HEK293 (cell line): ENCODE data around the gene CDK5.

Experiments
- CTCF ChIA-PET: fragments of 350-600 bp; formaldehyde crosslinking; extraction: SDS; loops from one replicate; lab custom pipeline; 2021; ENCODE audit warnings: antibody characterized with exemption; lab: Yijun Ruan, JAX
- POLR2A ChIA-PET: fragments of 300-600 bp; formaldehyde crosslinking; extraction: SDS; loops from one replicate; lab custom pipeline; 2020; ENCODE audit warnings: antibody characterized with exemption, inconsistent platforms; lab: Yijun Ruan, JAX
- H3K27ac ChIP-seq: fragments of 200-500 bp; sonication (Bioruptor generic); 2 replicates; pipeline ENCODE4 v1.5.1; 2014; ENCODE audit warnings: low read depth, low read length, control low read depth, inconsistent platforms; ENCODE audit errors: extremely low read depth
- H3K36me3 ChIP-seq, 2 experiments: fragments of 200-500 bp in 1 of 2; sonication (Bioruptor generic) in 1 of 2; 1 replicate in 1 of 2; 2 replicates in 1 of 2; pipeline ENCODE4 v1.5.1; 2014 to 2017; ENCODE audit warnings: inconsistent platforms in 2 of 2, low read length in 2 of 2; ENCODE audit not compliant: control insufficient read depth in 2 of 2, insufficient read depth in 1 of 2
- H3K4me1 ChIP-seq: fragments of 200-500 bp; sonication (Bioruptor generic); 2 replicates; pipeline ENCODE4 v1.5.1; 2014; ENCODE audit warnings: mild to moderate bottlenecking, low read length, inconsistent platforms; ENCODE audit not compliant: control insufficient read depth, insufficient read depth
- H3K4me3 ChIP-seq: 2 replicates; pipeline ENCODE4 v1.5.1; 2011; ENCODE audit warnings: low read depth, mild to moderate bottlenecking, control low read depth, low read length, moderate library complexity
- H3K9me3 ChIP-seq: fragments of 200-500 bp; sonication (Bioruptor generic); 2 replicates; pipeline ENCODE4 v1.5.1; 2014; ENCODE audit warnings: low read depth, low read length, inconsistent platforms; ENCODE audit not compliant: control insufficient read depth, insufficient read depth
- HIC1 ChIP-seq: fragments of 450-650 bp; formaldehyde crosslinking; IDR thresholded peaks from 2 replicates; pipeline ENCODE4 v1.5.1; 2016; ENCODE audit warnings: missing biosample characterization, missing genetic modification characterization
- INSM2 ChIP-seq: fragments of 450-650 bp; formaldehyde crosslinking; IDR thresholded peaks from 2 replicates; pipeline ENCODE4 v1.5.1; 2016; ENCODE audit warnings: missing biosample characterization, missing genetic modification characterization
- KLF9 ChIP-seq: fragments of 450-650 bp; formaldehyde crosslinking; IDR thresholded peaks from 2 replicates; pipeline ENCODE4 v1.5.1; 2016; ENCODE audit warnings: missing biosample characterization, missing genetic modification characterization, low read depth
- SCRT1 ChIP-seq: fragments of 450-650 bp; formaldehyde crosslinking; IDR thresholded peaks from 2 replicates; pipeline ENCODE4 v1.5.1; 2016; ENCODE audit warnings: missing biosample characterization, missing genetic modification characterization, borderline replicate concordance
- SCRT2 ChIP-seq: fragments of 450-650 bp; formaldehyde crosslinking; IDR thresholded peaks from 2 replicates; pipeline ENCODE4 v1.5.1; 2016; ENCODE audit warnings: missing biosample characterization, missing genetic modification characterization
- ZBTB11 ChIP-seq: fragments of 450-650 bp; formaldehyde crosslinking; conservative IDR thresholded peaks from 2 replicates; pipeline ENCODE4 v1.5.1; 2016; ENCODE audit warnings: low read depth, missing biosample characterization, missing genetic modification characterization
- ZBTB6 ChIP-seq: fragments of 450-650 bp; formaldehyde crosslinking; IDR thresholded peaks from 2 replicates; pipeline ENCODE4 v1.5.1; 2017; ENCODE audit warnings: missing biosample characterization, missing genetic modification characterization
- ZNF112 ChIP-seq: fragments of 450-650 bp; formaldehyde crosslinking; IDR thresholded peaks from 2 replicates; pipeline ENCODE4 v1.5.0; 2017; ENCODE audit warnings: missing biosample characterization, missing genetic modification characterization
- ZNF221 ChIP-seq: fragments of 450-650 bp; formaldehyde crosslinking; IDR thresholded peaks from 2 replicates; pipeline ENCODE4 v1.5.1; 2017; ENCODE audit warnings: missing biosample characterization, missing genetic modification characterization, borderline replicate concordance
- ZNF24 ChIP-seq: fragments of 450-650 bp; formaldehyde crosslinking; IDR thresholded peaks from 2 replicates; pipeline ENCODE4 v1.5.1; 2016; ENCODE audit warnings: missing biosample characterization, missing genetic modification characterization
- ZNF404 ChIP-seq: fragments of 450-650 bp; formaldehyde crosslinking; IDR thresholded peaks from 2 replicates; pipeline ENCODE4 v1.5.1; 2017; ENCODE audit warnings: missing biosample characterization, missing genetic modification characterization
- ZNF423 ChIP-seq: fragments of 450-650 bp; formaldehyde crosslinking; IDR thresholded peaks from 2 replicates; pipeline ENCODE4 v1.5.1; 2016; ENCODE audit warnings: missing biosample characterization, missing genetic modification characterization
- ZNF433 ChIP-seq: fragments of 450-650 bp; formaldehyde crosslinking; IDR thresholded peaks from 2 replicates; pipeline ENCODE4 v1.5.1; 2016; ENCODE audit warnings: missing biosample characterization, missing genetic modification characterization, low read depth
- ZNF600 ChIP-seq: fragments of 450-650 bp; formaldehyde crosslinking; IDR thresholded peaks from 2 replicates; pipeline ENCODE4 v1.5.1; 2016; ENCODE audit warnings: missing biosample characterization, missing genetic modification characterization
- ZNF629 ChIP-seq: fragments of 450-650 bp; formaldehyde crosslinking; IDR thresholded peaks from 2 replicates; pipeline ENCODE4 v1.5.1; 2017; ENCODE audit warnings: missing biosample characterization, missing genetic modification characterization
- ZNF704 ChIP-seq: fragments of 450-650 bp; formaldehyde crosslinking; IDR thresholded peaks from 2 replicates; pipeline ENCODE4 v1.5.1; 2016; ENCODE audit warnings: missing biosample characterization, missing genetic modification characterization
- ZNF791 ChIP-seq: fragments of 450-650 bp; formaldehyde crosslinking; IDR thresholded peaks from 2 replicates; pipeline ENCODE4 v1.5.1; 2016; ENCODE audit warnings: missing biosample characterization, missing genetic modification characterization
- ZNF837 ChIP-seq: fragments of 450-650 bp; formaldehyde crosslinking; IDR thresholded peaks from 2 replicates; pipeline ENCODE4 v1.5.1; 2016; ENCODE audit warnings: missing biosample characterization, missing genetic modification characterization

Gene CDK5

GRCh38 chr7:151078233-151079040, 20.7 kb upstream of the CDK5 start (continued):
- TF ChIP-seq ZNF423 = peak; percentile 54
- TF ChIP-seq ZBTB11 (tag by site-specific recombination) = no peak
- TF ChIP-seq ZNF112 = no peak
- no peak for TF ChIP-seq ZNF221 (tag by site-specific recombination)
- no peak for TF ChIP-seq ZNF433 (tag by site-specific recombination)
- TF ChIP-seq ZNF791 (tag by site-specific recombination) = no peak

- H3K4me1 ChIP-seq = peaks cover 7% of the 10 kb centered on the region; the same call in 1 of the 2 replicates
- TF ChIP-seq ZNF600 (tag by site-specific recombination) (0 out of 2 replicates have a peak, but pooled peaks have one; percentile 12), ZNF837 (tag by site-specific recombination) (no peak), ZNF404 (tag by site-specific recombination) (no peak), ZNF704 (no peak), KLF9 (tag by site-specific recombination) (no peak), ZNF629 (tag by site-specific recombination) (0 out of 2 replicates have a peak, but pooled peaks have one; percentile 29), SCRT2 (tag by site-specific recombination) (peak; percentile 89), INSM2 (tag by site-specific recombination) (no peak), SCRT1 (tag by site-specific recombination) (peak; percentile 59; the same call in 1 of the 2 replicates), ZNF24 (tag by site-specific recombination) (peak; percentile 48), HIC1 (tag by site-specific recombination) (peak; percentile 41; the same call in 1 of the 2 replicates), ZBTB6 (tag by site-specific recombination) (no peak)
- POLR2A ChIA-PET = interaction anchor here (1.0 to 4.8 kb wide), 7 partner anchors 8 to 50 kb away, joined by 4 to 22 read pairs (median 6); partner anchors contain the start of genes ABCB8, CDK5 and SLC4A2
- H3K4me3 ChIP-seq = no peak overlapping the region
- H3K9me3 ChIP-seq = no peaks in the 10 kb centered on the region
- no peak overlapping the region for H3K27ac ChIP-seq
- CTCF ChIA-PET = interaction anchor here (0.6 to 1.9 kb wide), 5 partner anchors 15 to 98 kb away, joined by 3 to 9 read pairs (median 4); no protein-coding TSS in a partner anchor
- H3K36me3 ChIP-seq = peaks cover 7 to 61% of the 10 kb centered on the region in 2 experiments; a peak in 2 of 3 replicates
Observed at GRCh38 chr7:151077705-151078232, 20.1 kb upstream of the CDK5 start.
